Loucy (cell line): ENCODE measurements around the gene ANKRD33.

Experiments
- H2AFZ ChIP-seq: fragments of 200-600 bp; sonication (generic); 2 replicates; pipeline ENCODE4 v1.6.0; 2016; ENCODE audit warnings: antibody characterized with exemption, mild to moderate bottlenecking, low read length, moderate library complexity
- H3F3A ChIP-seq: fragments of 200-600 bp; 2 replicates; pipeline ENCODE4 v1.6.0; 2016; ENCODE audit warnings: antibody characterized with exemption, low read depth, mild to moderate bottlenecking
- H3K27me3 ChIP-seq: fragments of 200-600 bp; sonication (generic); 2 replicates; pipeline ENCODE4 v1.6.1; 2014; ENCODE audit warnings: low read length, mild to moderate bottlenecking; ENCODE audit not compliant: insufficient read depth, poor library complexity, severe bottlenecking
- H3K36me3 ChIP-seq: fragments of 200-600 bp; sonication (generic); 2 replicates; pipeline ENCODE4 v1.6.1; 2016; ENCODE audit warnings: low read length; ENCODE audit not compliant: insufficient read depth
- H3K4me1 ChIP-seq: fragments of 200-600 bp; sonication (generic); 2 replicates; pipeline ENCODE4 v1.5.1; 2014; ENCODE audit warnings: low read length, mild to moderate bottlenecking; ENCODE audit not compliant: insufficient read depth, poor library complexity, severe bottlenecking
- H3K4me2 ChIP-seq: fragments of 200-600 bp; sonication (generic); 2 replicates; pipeline ENCODE4 v1.6.0; 2014; ENCODE audit warnings: antibody characterized with exemption, low read length, low read depth, mild to moderate bottlenecking; ENCODE audit not compliant: poor library complexity, severe bottlenecking
- H3K4me3 ChIP-seq: fragments of 200-600 bp; sonication (generic); 2 replicates; pipeline ENCODE4 v1.5.1; 2014; ENCODE audit warnings: low read length, mild to moderate bottlenecking, mixed read lengths; ENCODE audit not compliant: poor library complexity, severe bottlenecking
- H3K79me2 ChIP-seq: fragments of 200-600 bp; sonication (generic); 2 replicates; pipeline ENCODE4 v1.6.1; 2014; ENCODE audit warnings: low read length; ENCODE audit not compliant: insufficient read depth
- H3K9ac ChIP-seq: fragments of 200-600 bp; sonication (generic); 2 replicates; pipeline ENCODE4 v1.6.0; 2014; ENCODE audit warnings: mild to moderate bottlenecking, low read depth, low read length, moderate library complexity; ENCODE audit not compliant: poor library complexity, severe bottlenecking
- H3K9me2 ChIP-seq: fragments of 200-600 bp; sonication (generic); replicated peaks from 2 replicates; pipeline ENCODE4 v1.6.1; 2016; ENCODE audit warnings: low read depth, low read length, mixed read lengths
- H3K9me3 ChIP-seq: fragments of 200-600 bp; sonication (generic); 2 replicates; pipeline ENCODE4 v1.6.1; 2014; ENCODE audit warnings: mild to moderate bottlenecking, antibody characterized with exemption, low read length, low read depth; ENCODE audit not compliant: insufficient read depth
- H4K20me1 ChIP-seq: fragments of 200-600 bp; sonication (generic); 2 replicates; pipeline ENCODE4 v1.6.0; 2014; ENCODE audit warnings: antibody characterized with exemption, low read length, mild to moderate bottlenecking; ENCODE audit not compliant: insufficient read depth, poor library complexity, severe bottlenecking
- EZH2phosphoT487 ChIP-seq: fragments of 200-600 bp; IDR thresholded peaks from 2 replicates; pipeline ENCODE4 v1.6.1; 2018; ENCODE audit warnings: antibody characterized with exemption, mild to moderate bottlenecking, moderate library complexity, borderline replicate concordance
- TF ChIP-seq, protein P1 (sequence below): fragments of 200-600 bp; sonication (generic); conservative IDR thresholded peaks from 2 replicates; pipeline ENCODE4 v1.5.1; 2014; ENCODE audit warnings: mild to moderate bottlenecking, antibody characterized with exemption, low read length

Gene ANKRD33

DNA sequence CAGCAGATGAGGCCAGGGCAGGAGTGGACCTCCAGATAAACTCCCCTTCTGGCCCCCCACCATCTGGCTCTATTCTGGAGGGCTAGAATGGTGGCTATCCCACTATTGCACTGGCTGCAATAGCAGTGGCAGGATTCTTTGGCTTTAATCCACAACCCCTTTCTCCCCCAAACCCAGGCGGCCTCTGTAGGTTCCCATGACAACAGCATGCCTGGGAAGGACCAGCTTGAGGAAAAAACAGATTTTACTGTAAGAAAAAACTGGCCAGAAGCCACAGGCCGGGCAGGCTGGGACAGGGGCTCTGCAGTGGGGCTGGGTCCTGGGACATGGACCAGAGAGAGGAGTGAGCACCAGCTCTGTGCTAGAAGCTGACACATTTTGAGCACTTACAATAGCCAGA is 50.0 kb downstream of the ANKRD33 start:
- no peaks in the 10 kb centered on the region for H3F3A ChIP-seq
- H3K27me3 ChIP-seq: no peaks in the 10 kb centered on the region
- no peak overlapping the region for H3K4me2 ChIP-seq
- no peaks in the 10 kb centered on the region for H3K9me2 ChIP-seq
- peaks cover 21% of the 10 kb centered on the region for H3K4me1 ChIP-seq
- H3K79me2 ChIP-seq: no peaks in the 10 kb centered on the region
- H3K9ac ChIP-seq: no peak overlapping the region
- no peak overlapping the region for H3K4me3 ChIP-seq
- H2AFZ ChIP-seq: no peak overlapping the region
- no peaks in the 10 kb centered on the region for H4K20me1 ChIP-seq
- H3K9me3 ChIP-seq: no peaks in the 10 kb centered on the region
- H3K36me3 ChIP-seq: no peaks in the 10 kb centered on the region
- TF ChIP-seq, protein P1, sequence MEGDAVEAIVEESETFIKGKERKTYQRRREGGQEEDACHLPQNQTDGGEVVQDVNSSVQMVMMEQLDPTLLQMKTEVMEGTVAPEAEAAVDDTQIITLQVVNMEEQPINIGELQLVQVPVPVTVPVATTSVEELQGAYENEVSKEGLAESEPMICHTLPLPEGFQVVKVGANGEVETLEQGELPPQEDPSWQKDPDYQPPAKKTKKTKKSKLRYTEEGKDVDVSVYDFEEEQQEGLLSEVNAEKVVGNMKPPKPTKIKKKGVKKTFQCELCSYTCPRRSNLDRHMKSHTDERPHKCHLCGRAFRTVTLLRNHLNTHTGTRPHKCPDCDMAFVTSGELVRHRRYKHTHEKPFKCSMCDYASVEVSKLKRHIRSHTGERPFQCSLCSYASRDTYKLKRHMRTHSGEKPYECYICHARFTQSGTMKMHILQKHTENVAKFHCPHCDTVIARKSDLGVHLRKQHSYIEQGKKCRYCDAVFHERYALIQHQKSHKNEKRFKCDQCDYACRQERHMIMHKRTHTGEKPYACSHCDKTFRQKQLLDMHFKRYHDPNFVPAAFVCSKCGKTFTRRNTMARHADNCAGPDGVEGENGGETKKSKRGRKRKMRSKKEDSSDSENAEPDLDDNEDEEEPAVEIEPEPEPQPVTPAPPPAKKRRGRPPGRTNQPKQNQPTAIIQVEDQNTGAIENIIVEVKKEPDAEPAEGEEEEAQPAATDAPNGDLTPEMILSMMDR: no peak
- no peak for TF ChIP-seq EZH2phosphoT487

DNA sequence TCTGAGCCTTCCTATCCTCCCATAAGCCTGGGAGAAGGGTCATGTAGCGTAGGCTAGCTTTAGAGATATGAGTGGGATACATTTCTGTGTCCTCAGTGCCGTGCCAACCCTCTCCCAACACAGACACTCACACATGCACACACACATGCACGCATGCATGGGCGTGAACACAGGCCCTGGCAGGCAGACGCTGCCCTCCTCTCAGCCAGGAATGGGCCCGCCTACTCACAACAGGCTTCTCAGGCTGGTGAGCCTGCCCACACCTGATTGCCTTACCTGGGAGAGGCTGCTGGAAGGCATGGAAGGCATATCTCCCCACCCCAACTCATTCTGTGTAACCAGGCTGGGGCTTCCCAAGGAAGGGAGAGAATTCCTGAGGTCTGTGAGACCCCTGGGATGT is 50.8 kb downstream of the ANKRD33 start:
- H3K9ac ChIP-seq: no peak overlapping the region
- H3K9me3 ChIP-seq: no peaks in the 10 kb centered on the region
- H3K79me2 ChIP-seq: no peaks in the 10 kb centered on the region
- no peaks in the 10 kb centered on the region for H3K36me3 ChIP-seq
- TF ChIP-seq, protein P1: no peak
- no peak for TF ChIP-seq EZH2phosphoT487
- no peaks in the 10 kb centered on the region for H3K9me2 ChIP-seq
- H3K4me2 ChIP-seq: no peak overlapping the region
- H3F3A ChIP-seq: no peaks in the 10 kb centered on the region
- H4K20me1 ChIP-seq: no peaks in the 10 kb centered on the region
- no peak overlapping the region for H3K4me3 ChIP-seq
- H3K27me3 ChIP-seq: no peaks in the 10 kb centered on the region
- H3K4me1 ChIP-seq: peaks cover 28% of the 10 kb centered on the region
- H2AFZ ChIP-seq: no peak overlapping the region

DNA sequence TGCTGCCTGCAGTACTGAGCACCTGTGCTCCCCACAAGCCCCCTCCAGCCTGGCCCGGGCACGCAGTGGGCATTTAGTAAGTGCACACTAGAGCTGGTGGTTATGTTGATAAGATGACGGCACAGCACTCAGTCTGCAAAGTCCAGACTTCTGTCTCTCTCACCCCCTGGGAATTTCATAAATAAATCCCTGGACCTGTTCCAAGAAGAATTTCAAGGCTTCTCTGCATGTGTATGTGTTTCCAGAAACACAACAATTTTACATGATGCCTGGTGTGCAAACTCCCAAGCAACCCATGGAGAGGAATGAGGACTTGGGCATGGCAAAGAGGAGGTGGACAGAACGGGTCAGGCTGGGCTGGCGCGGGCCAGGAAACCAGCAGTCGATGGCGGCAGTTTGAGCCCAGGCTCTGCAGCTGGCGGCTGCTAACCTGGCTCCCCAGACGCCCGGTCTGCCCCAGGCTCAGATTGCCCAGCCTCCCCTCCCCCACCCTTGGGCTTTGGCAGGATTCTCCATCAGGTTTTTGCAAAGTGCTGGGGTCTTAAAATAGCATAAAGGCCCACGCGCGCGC is 53.2 kb downstream of the ANKRD33 start:
- no peak overlapping the region for H3K4me3 ChIP-seq

More for the DNA sequence above, 53.2 kb downstream of the ANKRD33 start:
- no peak overlapping the region for H2AFZ ChIP-seq
- no peaks in the 10 kb centered on the region for H3K27me3 ChIP-seq
- peaks cover 8% of the 10 kb centered on the region for H3K9me3 ChIP-seq
- no peaks in the 10 kb centered on the region for H3K79me2 ChIP-seq
- no peaks in the 10 kb centered on the region for H3F3A ChIP-seq
- H3K4me2 ChIP-seq: no peak overlapping the region
- H3K9me2 ChIP-seq: no peaks in the 10 kb centered on the region
- no peaks in the 10 kb centered on the region for H3K36me3 ChIP-seq
- H3K9ac ChIP-seq: no peak overlapping the region
- peaks cover 35% of the 10 kb centered on the region for H3K4me1 ChIP-seq
- TF ChIP-seq, protein P1: no peak
- TF ChIP-seq EZH2phosphoT487: no peak
- H4K20me1 ChIP-seq: no peaks in the 10 kb centered on the region
